ENCODE measurements around the gene L3MBTL1.

The L3MBTL1 gene

GRCh38 chr20:43507150-43508080, at the start of gene L3MBTL1:
Gene L3MBTL1, plus strand, starts transcription at chr20:43507697. Its CDS starts 5,807 bp downstream, at chr20:43513504.
- DNase-seq (ENCODE audit: low read depth in 3 of 3, low spot score in 1 of 3) = no peak

- no peak for DNase-seq (ENCODE audit: low read depth in 3 of 3, low spot score in 1 of 3)
Measured at GRCh38 chr20:43458422-43458924, 49.0 kb upstream of the L3MBTL1 start.

- no peak for DNase-seq (ENCODE audit: low read depth in 3 of 3, low spot score in 1 of 3)
Measured at GRCh38 chr20:43459022-43459942, 48.2 kb upstream of the L3MBTL1 start.

- no peak for DNase-seq (ENCODE audit: low read depth in 3 of 3, low spot score in 1 of 3)
Measured at GRCh38 chr20:43460172-43460829, 47.2 kb upstream of the L3MBTL1 start.

- no peak for DNase-seq (ENCODE audit: low read depth in 3 of 3, low spot score in 1 of 3)
Measured at GRCh38 chr20:43460830-43461200, 46.7 kb upstream of the L3MBTL1 start.

GRCh38 chr20:43461894-43462659, 45.4 kb upstream of the L3MBTL1 start:
- DNase-seq (ENCODE audit: low read depth in 3 of 3, low spot score in 1 of 3) = no peak

GRCh38 chr20:43462660-43463526, 44.6 kb upstream of the L3MBTL1 start:
- DNase-seq (ENCODE audit: low read depth in 3 of 3, low spot score in 1 of 3) = no peak

GRCh38 chr20:43463527-43464218, 43.8 kb upstream of the L3MBTL1 start:
- no peak for DNase-seq (ENCODE audit: low read depth in 3 of 3, low spot score in 1 of 3)

- DNase-seq (ENCODE audit: low read depth in 3 of 3, low spot score in 1 of 3) = no peak
Measured at GRCh38 chr20:43464219-43464790, 43.2 kb upstream of the L3MBTL1 start.

GRCh38 chr20:43465625-43465943, 41.9 kb upstream of the L3MBTL1 start:
- no peak for DNase-seq (ENCODE audit: low read depth in 3 of 3, low spot score in 1 of 3)

- DNase-seq (ENCODE audit: low read depth in 3 of 3, low spot score in 1 of 3) = no peak
Measured at GRCh38 chr20:43467589-43467988, 39.9 kb upstream of the L3MBTL1 start.

GRCh38 chr20:43472671-43473380, 34.7 kb upstream of the L3MBTL1 start:
- DNase-seq (ENCODE audit: low read depth in 3 of 3, low spot score in 1 of 3) = no peak

- no peak for DNase-seq (ENCODE audit: low read depth in 3 of 3, low spot score in 1 of 3)
Measured at GRCh38 chr20:43473381-43473704, 34.2 kb upstream of the L3MBTL1 start.

GRCh38 chr20:43477193-43477592, 30.3 kb upstream of the L3MBTL1 start:
- DNase-seq (ENCODE audit: low read depth in 3 of 3, low spot score in 1 of 3) = no peak

- DNase-seq (ENCODE audit: low read depth in 3 of 3, low spot score in 1 of 3) = no peak
Measured at GRCh38 chr20:43477619-43478018, 29.9 kb upstream of the L3MBTL1 start.

GRCh38 chr20:43490038-43490437, 17.5 kb upstream of the L3MBTL1 start:
- no peak for DNase-seq (ENCODE audit: low read depth in 3 of 3, low spot score in 1 of 3)

GRCh38 chr20:43492101-43492500, 15.4 kb upstream of the L3MBTL1 start:
- no peak for DNase-seq (ENCODE audit: low read depth in 3 of 3, low spot score in 1 of 3)

GRCh38 chr20:43495388-43495787, 12.1 kb upstream of the L3MBTL1 start:
- no peak for DNase-seq (ENCODE audit: low read depth in 3 of 3, low spot score in 1 of 3)
